Eye (tissue), 1 donor: ENCODE measurements around the gene CLCN4.

Source experiments
- DNase-seq: peaks from one replicate; pipeline ENCODE4 v3.0.0-alpha.2; 2015

Gene CLCN4

DNA sequence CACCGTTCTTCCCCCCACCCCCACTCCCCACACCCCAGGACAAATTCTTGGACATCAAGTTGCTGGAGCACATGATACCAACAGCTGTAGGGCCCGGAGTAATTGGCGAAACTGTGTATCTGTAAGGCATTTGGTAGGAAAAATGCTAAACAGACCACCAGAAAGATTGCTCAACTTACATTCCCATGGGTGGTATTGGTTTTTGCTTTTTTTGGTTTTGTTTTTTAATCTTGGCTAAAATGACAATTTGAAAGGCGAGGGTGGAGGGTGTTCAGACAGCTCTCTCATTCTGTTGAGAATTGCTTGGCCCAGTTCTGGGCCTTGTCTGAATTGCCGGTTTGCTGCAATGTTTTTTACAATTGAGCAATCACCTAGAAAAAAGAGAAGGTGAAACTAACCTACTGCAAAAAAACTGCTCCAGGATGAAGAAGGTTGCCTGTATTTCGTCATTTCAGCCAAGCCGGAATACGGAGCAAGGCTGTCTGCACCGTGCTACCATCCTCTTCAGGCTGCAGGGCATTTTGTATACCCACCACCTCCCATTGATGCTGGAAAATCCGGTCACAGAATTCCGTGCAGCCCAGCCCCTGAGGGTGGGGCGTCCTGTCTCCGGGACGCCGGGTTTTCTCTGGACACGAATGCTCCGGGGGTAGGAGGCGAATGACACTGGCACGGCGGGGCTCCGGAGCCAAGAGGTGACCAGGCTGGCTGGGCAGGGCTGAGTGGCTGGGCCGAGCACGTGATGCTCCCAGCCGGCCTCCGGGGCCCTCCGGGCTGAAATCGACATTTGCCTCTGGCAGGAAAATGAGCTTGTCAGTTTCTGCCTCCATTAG, at the start of gene CLCN4:
CLCN4 (plus strand) TSS at position 777 of the 833 bp plus-strand sequence. CDS start 28,058 bp downstream, outside the sequence.
- peak; percentile 79 for DNase-seq

DNA sequence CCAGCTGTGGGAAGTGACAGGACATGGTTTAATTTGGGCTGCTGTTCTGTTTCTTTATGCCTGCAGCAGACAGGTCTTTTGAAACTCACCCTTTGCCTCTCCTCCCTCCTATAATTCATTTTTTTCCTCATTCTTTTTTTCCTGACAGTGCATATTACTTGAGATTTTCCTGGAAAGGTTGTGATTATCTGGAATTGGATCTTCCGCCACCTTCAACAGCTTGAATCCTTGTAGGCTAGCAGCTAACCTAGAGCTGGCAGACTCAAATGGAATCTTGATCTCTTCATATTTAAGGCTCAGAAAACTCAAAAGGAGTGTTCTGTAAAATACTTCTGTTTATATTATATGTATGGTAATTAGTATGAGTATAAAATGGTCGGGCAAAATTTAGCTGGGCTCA, 49.3 kb upstream of the CLCN4 start:
- DNase-seq, result no peak

DNA sequence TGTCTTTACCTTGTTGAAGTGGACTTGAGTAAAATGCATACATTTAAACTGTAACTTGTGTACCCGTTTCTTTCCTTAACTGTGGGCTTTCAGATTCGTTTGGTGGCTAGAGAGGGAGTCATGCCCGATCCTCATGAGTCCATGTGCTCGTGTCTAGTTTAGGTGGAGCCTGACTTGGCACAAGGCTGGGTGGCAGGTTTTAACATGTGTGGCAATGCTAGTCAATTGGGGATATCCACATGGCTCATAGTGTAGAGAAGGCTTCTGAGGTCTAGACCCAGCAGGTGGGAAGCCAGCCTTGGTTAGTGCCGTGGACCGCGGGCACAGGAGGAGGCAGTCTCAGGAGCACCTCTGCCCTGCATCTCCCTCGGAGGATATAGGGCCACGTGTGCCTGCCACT, 48.5 kb upstream of the CLCN4 start:
- DNase-seq, result no peak

DNA sequence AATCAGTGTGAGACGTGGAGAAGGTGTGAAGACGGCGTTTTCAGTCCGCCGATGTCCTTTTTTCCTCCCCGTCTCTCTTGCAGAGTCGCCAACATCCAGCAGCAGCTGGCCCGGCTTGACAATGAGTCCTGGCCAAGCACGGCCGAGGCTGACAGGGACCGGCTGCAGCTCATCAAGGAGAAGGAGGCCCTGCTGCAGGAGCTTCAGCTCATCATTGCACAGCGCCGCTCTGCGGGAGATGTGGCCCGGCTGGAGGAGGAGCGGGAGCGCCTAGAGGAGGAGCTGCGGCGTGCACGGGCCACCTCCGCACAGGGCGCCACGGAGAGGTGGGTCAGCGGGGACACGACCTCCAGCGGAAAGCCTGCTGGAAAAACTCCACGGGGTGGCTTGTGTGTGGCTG, 47.1 kb upstream of the CLCN4 start:
- no peak for DNase-seq

DNA sequence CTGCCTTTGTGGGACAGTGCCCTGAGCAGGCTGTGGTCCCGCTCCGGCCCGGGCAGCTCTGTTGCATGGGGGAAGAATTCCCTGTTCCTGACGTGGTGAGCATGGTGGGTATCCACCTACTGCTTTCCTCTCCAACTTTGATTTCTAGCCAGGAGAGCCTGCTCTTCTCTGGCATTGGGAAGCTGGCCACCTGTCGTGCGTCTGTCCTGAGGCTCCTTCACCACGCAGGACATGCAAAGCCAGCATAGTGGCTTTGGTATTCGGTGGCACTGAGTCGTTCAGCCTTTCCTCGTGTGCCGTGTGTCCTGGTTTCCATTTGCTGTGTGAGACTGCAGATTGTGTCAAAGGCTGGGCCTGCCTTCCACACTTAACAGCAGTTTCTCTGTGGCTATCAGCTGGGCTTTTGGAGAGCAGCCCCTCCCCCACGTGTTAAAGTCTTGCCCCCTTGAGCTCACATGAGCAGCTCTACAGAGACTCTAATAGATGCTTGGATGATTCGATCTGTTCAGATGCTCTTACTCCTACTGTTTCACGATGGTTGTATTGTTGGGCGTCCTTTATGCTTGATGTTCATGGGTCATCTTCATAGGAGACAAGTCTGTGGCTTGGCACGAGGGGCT, 46.3 kb upstream of the CLCN4 start:
- DNase-seq, result no peak

DNA sequence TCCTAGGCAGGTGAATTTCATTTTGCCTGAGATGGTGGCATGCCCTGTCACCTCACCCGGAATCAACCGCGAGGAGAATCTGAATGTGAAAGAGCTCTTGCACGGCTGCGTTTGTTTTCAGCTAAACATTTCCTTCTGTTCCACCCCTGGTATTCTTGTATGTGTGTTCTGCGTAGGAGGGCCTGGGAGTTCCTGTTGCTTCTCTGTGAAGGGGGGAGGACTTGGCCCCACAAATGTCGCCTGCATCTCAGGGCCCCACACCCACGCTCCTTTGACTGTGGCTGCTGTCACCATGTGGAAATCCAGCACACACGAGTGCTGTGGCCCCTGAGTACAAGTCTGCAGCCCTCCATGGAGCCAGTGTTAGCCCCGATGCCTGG, 45.8 kb upstream of the CLCN4 start:
- DNase-seq, result no peak

DNA sequence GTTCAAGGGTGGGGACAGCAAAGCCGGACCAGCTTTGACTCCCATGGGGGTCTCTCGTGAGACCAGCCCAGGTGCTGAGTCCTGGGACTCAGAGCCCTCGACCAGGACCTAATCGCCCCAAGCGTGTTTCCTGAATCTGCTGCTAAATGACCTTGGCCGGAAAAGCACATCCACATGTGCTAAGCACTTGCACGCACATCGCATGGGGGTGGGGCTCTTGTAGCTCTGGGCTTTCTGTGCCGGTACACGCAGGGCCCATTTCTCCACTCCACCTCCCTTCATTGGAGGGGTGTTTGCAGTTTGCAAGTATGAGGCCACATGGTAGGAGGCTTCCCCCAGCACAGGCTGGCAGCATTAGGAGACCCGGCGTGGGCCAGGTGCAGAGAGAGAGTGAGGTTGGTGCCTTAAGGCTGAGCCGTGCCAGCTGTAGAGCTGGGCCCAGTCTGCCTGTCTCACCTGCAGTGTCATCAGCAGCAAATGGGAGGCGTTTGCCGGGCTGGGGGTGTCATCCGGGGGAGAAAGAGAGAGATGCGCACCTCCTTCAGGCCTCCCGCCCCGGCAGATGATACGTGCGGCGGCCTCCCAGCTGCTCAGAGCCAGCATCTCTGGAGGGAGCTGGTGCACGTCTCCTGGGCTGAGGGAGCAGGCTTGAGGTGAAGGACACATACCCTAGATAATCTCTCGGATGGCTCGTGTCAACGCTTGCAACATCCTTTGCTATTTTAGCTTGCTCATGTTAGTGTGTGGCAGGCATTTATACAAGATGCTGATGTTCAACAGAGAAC, 45.2 kb upstream of the CLCN4 start:
- no peak for DNase-seq

DNA sequence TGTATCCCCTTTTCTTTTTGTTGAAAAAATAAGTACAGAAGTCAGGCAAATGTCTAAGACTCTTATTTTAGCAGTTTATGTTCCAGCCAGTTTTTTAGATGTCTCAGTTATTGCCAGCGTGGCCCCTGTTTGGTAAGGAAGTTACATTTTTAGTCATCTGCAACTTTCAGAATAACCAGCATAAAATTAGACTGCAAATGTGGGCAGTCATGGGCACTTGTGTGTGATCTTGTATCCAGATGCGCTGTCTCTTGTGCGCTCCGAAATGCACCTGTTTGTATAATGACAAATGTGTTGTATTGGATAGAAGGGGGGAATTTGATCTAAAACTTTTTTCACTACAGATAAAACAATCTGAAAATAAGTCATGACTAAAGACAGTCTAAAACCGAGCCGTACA, 44.3 kb upstream of the CLCN4 start:
- DNase-seq, result no peak

DNA sequence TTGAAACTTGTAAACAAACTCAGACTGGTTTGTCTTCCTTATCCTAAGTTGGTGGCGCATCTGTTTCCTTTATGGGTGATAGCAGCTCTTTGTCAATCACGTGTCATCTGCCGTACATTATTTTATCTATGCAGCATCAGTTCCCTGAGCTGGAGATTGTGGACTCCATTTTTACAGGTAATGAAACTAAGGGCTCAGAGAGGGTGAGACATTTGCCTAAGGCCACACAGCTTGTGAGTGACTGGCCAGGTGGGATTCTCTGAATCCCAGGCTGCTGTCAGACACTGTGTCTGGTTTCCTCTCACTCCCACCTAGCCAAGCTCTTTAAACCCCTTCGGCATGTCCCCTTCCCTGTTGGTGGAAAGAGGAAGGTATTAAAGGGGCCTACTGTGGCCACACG, 41.7 kb upstream of the CLCN4 start:
- DNase-seq, result no peak

DNA sequence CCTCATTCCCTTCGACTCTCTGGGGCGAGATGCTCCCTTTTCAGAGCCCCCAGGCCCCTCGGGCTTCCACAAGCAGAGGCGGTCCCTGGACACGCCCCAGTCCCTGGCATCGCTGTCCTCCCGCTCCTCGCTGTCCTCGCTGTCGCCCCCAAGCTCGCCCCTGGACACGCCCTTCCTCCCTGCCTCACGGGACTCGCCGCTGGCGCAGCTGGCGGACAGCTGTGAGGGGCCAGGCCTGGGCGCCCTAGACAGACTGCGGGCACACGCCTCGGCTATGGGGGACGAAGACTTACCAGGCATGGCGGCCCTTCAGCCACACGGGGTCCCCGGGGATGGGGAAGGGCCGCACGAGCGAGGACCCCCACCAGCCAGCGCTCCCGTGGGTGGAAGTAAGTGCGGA, 39.5 kb upstream of the CLCN4 start:
- DNase-seq, result no peak

DNA sequence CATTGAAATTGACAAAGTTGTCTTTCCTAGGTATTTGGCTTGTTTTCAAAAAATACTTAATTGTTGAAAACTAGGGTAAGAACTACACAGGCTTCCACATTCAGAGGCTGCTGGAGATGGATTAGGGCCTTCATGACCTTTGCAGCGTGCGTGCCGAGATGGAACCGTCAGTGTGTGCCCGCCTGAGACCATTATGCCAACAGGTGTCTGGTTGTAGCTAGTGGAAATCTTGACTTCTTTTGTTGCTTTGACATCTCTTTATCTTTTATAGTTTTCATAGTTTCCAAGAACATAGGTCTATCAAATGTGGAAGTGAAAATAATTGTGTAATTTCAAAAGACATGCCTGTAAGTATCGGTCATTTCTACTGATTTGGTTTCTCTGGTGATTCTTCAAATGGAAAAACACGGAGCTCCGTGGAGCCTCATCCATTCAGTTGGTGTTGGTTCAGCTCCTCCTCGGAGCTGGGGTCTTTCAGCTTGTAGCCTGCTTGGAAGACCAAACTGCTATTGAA, 38.9 kb upstream of the CLCN4 start:
- DNase-seq, result no peak

DNA sequence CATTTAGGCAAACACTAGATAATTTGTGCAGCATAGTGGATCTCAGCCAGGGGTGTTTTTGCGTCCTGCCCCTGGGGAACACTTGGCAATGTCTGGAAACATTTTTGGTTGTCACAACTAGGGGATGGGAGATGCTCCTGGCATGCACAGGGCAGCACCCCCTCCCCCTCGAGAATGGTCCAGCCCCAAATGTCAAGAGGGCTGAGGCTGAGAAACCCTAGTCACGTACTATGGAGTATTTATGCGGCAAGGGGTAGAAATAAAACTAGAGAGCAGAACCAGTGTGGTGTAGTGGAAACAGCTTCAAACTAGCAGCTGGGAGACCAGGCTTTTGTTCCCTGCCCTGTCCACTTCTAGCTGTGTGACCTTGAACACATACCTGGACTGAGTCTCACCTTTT, 38.2 kb upstream of the CLCN4 start:
- DNase-seq, result no peak

DNA sequence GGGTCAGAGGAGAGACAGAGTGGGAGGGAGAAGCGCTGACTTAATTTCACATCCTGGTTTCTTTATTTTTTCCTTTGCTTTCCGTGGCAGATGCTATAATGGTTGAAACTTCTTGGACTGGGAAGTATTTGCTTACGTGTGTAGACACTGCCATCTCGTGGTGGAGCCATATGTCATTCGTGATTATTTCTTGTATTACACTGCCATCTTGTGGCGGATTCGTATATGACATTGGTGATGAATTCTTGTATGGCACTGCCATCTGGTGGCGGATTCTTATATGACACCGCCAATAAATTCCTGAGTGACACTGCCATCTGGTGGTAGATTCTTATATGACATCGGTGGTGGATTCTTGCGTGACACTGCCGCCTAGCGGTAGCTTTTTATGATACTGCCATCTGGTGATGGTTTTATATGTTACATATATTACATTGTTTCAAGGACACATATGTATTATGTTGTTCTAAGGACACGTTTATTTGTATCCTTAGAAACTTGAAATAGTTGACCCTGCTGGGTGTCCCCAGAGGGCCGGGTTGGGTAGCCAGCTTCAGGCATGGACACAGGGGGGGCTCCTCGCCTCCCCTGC, 37.3 kb upstream of the CLCN4 start:
- peak; percentile 88 for DNase-seq

DNA sequence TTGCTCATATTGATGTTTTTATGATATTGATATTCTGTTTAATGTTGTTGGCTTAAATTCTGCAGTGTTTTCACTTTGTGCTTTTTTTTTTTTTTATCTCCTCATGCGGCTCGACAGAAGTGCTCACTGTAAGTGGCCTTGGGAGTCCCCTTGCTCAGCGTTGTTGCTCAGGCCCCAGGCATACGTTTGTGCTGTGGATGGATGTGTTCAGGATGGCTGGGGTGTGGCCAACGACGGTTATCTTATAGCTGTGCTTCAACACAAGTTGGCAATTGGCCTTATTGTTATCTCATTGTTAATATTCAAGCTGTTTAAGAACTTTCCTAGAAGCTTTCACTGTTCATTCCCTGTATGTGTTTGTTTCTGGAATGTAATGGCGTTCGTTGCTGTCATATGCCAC, 36.4 kb upstream of the CLCN4 start:
- DNase-seq, result no peak

DNA sequence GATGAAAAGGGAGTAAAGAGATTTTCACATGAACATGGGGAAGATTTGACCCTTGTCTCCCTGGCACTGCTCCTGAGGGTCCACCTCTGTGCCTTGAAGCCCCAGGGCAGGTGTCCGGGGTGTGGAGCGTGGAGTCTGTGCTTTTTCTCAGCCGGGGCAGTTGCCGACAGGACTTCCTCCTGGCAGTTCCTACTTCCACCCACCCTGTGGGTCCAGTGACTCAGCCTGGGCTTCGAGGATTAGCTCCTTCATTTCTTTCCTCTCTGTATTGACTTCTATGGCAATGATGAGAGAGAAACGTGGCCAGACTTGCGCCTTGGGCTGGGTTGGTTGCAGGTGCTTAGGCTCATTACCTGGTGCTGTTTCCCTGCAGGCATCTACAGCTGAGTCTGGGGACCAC, 35.9 kb upstream of the CLCN4 start:
- no peak for DNase-seq

DNA sequence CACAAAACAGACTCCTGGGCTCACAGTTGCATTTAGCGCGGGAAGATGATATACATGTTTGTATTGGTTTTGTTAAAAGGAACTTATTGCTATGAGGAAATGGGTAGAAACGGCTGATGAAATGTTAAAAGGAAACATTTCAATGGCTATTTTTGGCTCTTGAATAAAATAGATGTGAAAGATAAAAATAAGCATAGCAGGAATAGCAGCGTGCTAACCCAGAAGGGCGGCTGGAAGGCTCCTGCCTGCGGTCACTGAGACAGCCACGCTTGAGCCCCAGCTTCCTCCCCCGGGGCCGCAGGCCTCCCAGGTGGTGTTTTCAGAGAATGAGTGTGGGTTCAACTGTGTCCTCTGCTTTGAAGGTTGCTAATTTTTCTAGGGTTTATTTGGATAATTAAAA, 35.0 kb upstream of the CLCN4 start:
- no peak for DNase-seq

DNA sequence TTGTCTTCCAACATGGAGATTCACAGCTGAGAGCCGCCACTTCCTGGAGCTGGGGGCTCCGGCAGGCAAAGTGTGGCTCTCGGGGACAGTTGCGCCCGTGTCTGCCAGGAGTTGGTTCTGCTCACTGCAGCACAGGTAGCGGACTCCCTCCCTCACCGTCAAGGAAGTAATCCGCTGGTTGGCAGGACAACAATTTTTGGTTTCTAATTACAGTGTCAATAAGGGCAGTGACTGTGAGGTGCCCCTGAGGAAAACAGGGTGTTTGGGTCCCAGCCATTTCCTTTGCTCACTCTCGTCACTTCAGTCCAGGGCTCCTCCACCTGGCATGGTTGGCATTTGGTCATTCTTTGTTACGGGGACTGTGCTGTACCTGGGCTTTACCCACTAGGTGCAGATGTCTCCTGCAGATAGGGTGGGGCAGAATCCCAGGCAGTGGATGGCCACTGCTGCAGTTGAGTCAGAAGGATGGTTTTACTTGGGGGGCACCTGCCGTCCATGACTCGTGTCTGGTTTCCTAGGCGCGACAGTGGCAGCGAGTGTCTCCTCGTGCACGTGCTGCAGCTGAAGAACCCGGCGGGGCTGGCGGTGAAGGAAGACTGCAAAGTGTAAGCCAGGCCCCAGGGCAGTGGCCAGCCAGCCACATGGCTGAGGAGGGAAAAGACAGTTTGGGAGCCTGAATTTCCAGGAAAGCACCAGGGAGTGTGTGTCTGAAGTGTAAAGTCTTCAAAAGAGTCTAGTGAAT, 32.1 kb upstream of the CLCN4 start:
- DNase-seq, result no peak

DNA sequence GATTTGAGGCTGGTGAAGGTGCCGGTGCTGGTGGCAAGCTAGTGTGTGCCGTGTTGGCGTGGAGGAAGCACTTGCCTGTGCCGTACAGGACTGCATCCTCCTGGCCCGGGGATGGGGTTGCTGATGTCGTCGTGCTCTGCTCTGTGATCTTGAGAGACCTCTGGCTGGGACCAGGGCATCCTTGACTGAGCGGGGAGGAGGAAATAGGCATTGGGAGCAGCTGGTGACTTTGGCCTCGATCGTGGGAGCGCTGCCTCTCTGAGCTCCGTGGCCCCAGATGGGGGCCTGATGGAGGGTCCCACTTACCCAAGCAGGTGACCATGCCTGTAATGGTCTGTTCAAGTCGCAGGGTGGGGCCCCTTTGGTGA, 31.5 kb upstream of the CLCN4 start:
- DNase-seq, result no peak

DNA sequence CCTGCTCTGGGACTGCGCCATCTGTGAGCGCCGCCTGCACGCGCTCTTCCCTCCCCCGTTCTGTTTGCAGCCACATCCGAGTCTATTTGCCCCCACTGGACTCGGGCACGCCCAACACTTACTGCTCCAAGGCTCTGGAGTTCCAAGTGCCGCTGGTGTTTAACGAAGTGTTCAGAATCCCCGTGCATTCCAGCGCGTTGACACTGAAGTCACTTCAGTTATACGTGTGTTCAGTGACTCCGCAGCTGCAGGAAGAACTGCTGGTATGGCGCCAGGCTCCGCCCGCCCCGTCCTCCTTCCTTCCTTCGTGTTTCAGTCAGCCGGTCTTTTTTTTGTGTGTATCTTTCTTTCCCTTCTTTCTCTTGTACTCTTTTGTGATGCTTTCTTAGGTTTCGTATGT, 30.7 kb upstream of the CLCN4 start:
- DNase-seq, result no peak

DNA sequence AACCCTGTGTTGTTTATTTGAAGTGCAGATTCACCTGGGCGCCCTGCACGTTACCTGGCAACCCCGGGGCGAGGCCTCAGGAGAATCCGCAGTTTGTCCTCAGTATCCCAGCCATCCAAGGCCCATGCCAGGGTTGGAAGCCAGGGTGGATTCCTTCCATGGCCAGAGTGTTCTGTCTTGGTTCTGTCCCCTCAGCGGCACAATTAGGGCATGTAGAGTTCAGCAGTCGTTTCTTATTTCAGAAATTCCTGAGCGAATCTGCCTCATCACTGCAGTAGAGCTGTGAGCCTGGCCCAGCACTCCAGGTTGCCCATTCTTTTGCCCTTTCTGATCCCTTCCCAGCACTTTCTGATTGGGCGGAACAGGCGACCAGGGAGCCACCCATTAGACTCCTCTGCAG, 29.9 kb upstream of the CLCN4 start:
- no peak for DNase-seq

DNA sequence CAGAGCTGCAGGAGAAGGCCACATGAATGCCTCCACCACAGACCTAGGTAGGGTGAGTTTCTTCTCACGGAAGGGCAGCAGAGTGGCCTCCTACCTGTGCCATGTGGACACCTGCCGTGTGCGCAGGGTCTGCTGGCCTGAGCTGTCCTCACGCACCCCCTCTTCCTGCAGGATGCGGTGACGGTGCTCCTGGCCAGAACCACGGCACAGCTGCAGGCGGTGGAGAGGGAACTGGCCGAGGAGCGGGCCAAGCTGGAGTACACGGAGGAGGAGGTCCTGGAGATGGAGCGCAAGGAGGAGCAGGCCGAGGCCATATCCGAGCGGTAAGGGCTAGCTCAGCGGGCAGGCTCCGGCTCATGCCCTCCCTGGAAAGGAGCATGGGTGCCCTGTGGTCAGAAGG, 28.4 kb upstream of the CLCN4 start:
- DNase-seq, result no peak

DNA sequence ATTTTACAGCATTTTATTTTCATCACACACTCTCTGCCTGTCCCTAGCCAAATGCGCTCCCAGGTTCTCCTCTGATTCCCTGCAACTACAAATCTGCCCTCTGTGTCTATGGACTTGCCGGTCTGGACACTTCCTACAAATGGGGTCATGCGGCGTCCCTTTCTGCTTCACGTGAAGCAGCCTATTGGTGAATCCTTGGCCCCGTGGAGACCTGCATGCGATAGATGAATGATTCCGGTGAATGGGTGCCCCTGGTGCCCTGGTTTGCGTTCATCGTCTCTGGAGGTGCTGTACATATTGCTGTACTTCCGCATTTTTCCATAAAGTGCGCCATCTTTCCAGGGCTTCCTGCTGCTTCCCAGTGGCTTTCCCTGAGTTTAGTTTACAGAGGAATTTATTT, 27.5 kb upstream of the CLCN4 start:
- DNase-seq, result no peak

DNA sequence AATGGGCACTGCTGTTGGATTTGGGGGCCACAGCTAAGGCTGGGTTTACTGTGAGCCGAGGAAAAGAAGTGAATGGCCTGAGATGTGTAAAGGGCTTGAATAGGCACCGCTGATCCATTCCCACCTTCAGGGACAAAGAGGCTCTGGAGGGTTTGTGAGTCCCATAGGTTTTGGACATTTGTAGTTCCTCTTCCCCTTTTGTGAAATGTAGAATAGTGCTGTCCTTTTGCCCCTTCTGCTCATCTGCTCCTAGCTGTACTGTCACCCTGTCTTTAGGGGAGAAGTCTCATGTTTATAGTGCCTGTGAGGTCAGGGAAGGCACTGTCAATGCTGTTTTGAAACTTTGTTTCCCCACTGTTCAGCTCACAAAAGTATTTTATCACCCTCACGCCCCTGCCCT, 26.4 kb upstream of the CLCN4 start:
- DNase-seq, result no peak
